Nephron (organoid): Measurements from ENCODE around the gene MIX23.

Experiments used
- H3K27ac Mint-ChIP-seq, 3 experiments: 2 replicates each; pipeline ENCODE4 v1.8.0; 2020; ENCODE audit warnings: mixed read lengths in 3 of 3, mild to moderate bottlenecking in 2 of 3, moderate library complexity in 1 of 3
- H3K27me3 Mint-ChIP-seq: 2 replicates; pipeline ENCODE4 v1.8.0; 2021; ENCODE audit warnings: low read depth, mild to moderate bottlenecking, moderate library complexity, mixed read lengths
- H3K36me3 Mint-ChIP-seq: 2 replicates; pipeline ENCODE4 v1.8.0; 2020; ENCODE audit warnings: low read depth, mixed read lengths
- H3K4me1 Mint-ChIP-seq: 2 replicates; pipeline ENCODE4 v1.8.0; 2020; ENCODE audit warnings: mixed read lengths
- H3K4me3 Mint-ChIP-seq, 3 experiments: 2 replicates each; pipeline ENCODE4 v1.8.0; 2020; ENCODE audit warnings: mild to moderate bottlenecking in 3 of 3, mixed read lengths in 3 of 3, moderate library complexity in 2 of 3
- H3K9me3 Mint-ChIP-seq: 2 replicates; pipeline ENCODE4 v1.8.0; 2020; ENCODE audit warnings: mixed read lengths
- CTCF ChIP-seq, 3 experiments: fragments of 200-600 bp; sonication (generic); IDR thresholded peaks; one replicate each; pipeline ENCODE4 v1.5.0; 2021; ENCODE audit warnings: antibody characterized with exemption in 3 of 3; ENCODE audit not compliant: unreplicated experiment in 3 of 3

MIX23 gene

DNA sequence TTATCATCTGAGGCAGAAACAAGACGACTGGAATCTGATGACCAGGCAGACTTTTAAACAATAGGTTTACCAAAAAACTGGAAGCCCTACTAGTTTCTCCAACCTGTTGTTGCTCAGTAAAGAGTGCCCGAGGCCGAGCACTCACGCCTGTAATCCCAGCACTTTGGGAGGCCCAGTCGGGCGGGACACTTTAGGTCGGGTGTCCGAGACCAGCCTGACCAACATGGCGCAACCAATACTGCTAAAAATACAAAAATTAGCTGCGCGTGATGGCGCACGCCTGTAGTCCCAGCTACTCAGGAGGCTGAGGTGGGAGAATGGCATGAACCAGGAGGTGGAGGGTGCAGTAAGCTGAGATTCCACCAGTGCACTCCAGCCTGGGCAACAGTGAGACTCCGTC, 33.9 kb upstream of the MIX23 start:
- Mint-ChIP-seq H3K4me3 (peak overlapping the region; percentile 96 to 100 (median 98)), H3K27me3 (no peaks in the 10 kb centered on the region), H3K36me3 (peaks cover 15% of the 10 kb centered on the region), H3K4me1 (peaks cover 46% of the 10 kb centered on the region), H3K9me3 (no peaks in the 10 kb centered on the region), H3K27ac (peak overlapping the region; percentile 99 to 100 (median 99))
- no peak for TF ChIP-seq CTCF (IDR thresholded peaks at IDR 0.05; ENCODE audit: unreplicated experiment in 3 of 3)

DNA sequence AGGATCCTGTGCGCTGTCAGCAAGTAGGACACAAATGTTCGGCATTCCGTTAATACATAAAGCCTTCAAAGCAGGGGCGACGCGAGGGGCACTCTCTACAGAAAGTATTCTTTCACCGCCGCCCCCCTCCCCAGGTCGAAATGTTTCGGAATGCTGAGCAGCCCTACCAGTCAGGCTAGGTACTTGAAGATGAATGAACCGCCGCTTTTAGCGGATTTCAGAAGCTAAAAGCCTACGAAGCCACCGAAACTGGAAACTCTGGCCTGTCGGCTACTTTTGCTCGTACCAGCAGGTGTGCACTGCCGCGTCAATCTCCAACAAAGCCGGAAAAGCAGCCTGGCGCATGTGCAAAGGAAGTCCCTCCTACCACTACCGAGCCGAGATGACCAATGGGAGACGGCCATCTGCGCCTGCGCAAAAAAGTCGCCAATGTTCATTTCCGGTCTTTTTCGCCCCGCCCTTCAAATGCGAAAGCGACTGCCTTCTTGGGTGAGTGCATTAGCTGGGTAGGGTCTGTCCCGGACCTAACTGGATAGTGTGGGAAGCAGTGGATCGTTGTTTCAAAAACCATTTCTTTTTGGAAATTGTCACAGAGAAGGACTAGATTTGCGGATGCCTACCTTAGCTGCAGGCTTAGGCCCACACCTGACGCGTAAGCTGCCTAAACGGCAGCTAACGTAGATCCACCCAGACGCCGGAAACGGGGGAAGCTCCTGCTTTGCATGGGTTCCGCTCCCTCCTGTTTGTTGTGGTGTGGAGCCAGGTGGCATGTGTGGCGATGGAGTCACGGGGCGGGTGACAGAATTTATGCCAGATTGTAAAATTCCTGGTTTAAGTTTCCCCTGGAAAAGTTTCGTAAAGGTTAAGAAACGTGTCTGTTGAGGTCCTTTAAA, 33.0 kb upstream of the MIX23 start, which contains the start of gene WDR5B:
Gene WDR5B (minus strand): TSS at position 301 of the 893 bp plus-strand sequence. CDS start 534 bp downstream, outside the sequence.
- H3K27ac Mint-ChIP-seq, result peak within 1 kb of the TSS; percentile 99 to 100 (median 99)
- H3K27me3 Mint-ChIP-seq, result no peaks in the 10 kb centered on the region
- no peak for TF ChIP-seq CTCF (IDR thresholded peaks at IDR 0.05; ENCODE audit: unreplicated experiment in 3 of 3)
- H3K36me3 Mint-ChIP-seq, result peaks cover 11% of the 10 kb centered on the region
- H3K9me3 Mint-ChIP-seq, result no peaks in the 10 kb centered on the region
- H3K4me3 Mint-ChIP-seq, result peak within 1 kb of the TSS; percentile 96 to 100 (median 98)
- peaks cover 46% of the 10 kb centered on the region for H3K4me1 Mint-ChIP-seq

- H3K4me3 Mint-ChIP-seq, result peak overlapping the region; percentile 96 to 100 (median 98)
- H3K27me3 Mint-ChIP-seq, result no peaks in the 10 kb centered on the region
- peaks cover 15% of the 10 kb centered on the region for H3K36me3 Mint-ChIP-seq
- H3K9me3 Mint-ChIP-seq, result no peaks in the 10 kb centered on the region
- H3K27ac Mint-ChIP-seq, result peak overlapping the region; percentile 99 to 100 (median 99)
- peaks cover 46% of the 10 kb centered on the region for H3K4me1 Mint-ChIP-seq
- no peak for TF ChIP-seq CTCF (IDR thresholded peaks at IDR 0.05; ENCODE audit: unreplicated experiment in 3 of 3)
Measured at GRCh38 chr3:122415104-122415744, 32.2 kb upstream of the MIX23 start.

- TF ChIP-seq CTCF (IDR thresholded peaks at IDR 0.05; ENCODE audit: unreplicated experiment in 3 of 3), result no peak
- peak overlapping the region; percentile 99 to 100 (median 99) for H3K27ac Mint-ChIP-seq
- no peaks in the 10 kb centered on the region for H3K9me3 Mint-ChIP-seq
- peaks cover 46% of the 10 kb centered on the region for H3K4me1 Mint-ChIP-seq
- H3K4me3 Mint-ChIP-seq, result peak overlapping the region; percentile 96 to 100 (median 98)
- H3K27me3 Mint-ChIP-seq, result no peaks in the 10 kb centered on the region
- peaks cover 15% of the 10 kb centered on the region for H3K36me3 Mint-ChIP-seq
Measured at GRCh38 chr3:122414391-122414790, 31.4 kb upstream of the MIX23 start.

DNA sequence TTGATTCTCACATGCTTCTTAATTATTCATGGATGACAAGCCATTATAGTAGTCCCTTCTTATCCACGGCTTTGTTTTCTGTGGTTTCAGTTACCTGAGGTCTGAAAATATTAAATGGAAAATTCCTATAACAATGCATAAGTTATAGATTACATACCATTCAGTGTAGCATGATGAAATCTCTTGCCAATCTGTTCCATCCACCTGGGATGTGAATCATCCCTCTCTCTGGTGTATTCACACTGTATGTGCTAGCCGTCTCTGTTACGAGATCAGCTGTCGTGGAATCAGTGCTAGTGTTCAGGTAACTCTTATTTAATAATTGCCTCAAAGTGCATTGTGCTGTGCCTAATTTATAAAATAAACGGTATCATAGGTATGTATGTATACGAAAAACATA, 27.6 kb upstream of the MIX23 start:
- Mint-ChIP-seq H3K4me1 (peaks cover 28% of the 10 kb centered on the region), H3K36me3 (peaks cover 28% of the 10 kb centered on the region), H3K4me3 (no peak overlapping the region), H3K9me3 (no peaks in the 10 kb centered on the region), H3K27ac (no peak overlapping the region), H3K27me3 (no peaks in the 10 kb centered on the region)
- no peak for TF ChIP-seq CTCF (IDR thresholded peaks at IDR 0.05; ENCODE audit: unreplicated experiment in 3 of 3)
